PC-9 (cell line): ENCODE data around the gene APBB3. TPM values are rescaled to one million over a fixed set of nuclear protein-coding genes. Genes with fewer than 3 reads are reported as not detected.
A peak's percentile ranks its signal among the peaks of the same experiment; 100 is the strongest.
"Not testable (repeated sequence)": the region's sequence is repeated elsewhere in the genome, so short reads cannot be mapped to it uniquely, and the experiment has no call there.

Experiments used
- BruUV-seq: library from RNA; stranded (reverse); fragments of 400-500 nt; replicated peaks from 2 replicates; lab custom pipeline; 2021; lab: Mats Ljungman, UMichigan
- CTCF ChIA-PET: fragments of 300-600 bp; sonication (Branson Sonifier 250); formaldehyde crosslinking; loops from one replicate; lab custom pipeline; 2022; ENCODE audit warnings: antibody characterized with exemption; lab: Charles Lee
- POLR2A ChIA-PET: fragments of 300-600 bp; sonication (Branson Sonifier 250); formaldehyde crosslinking; loops from one replicate; lab custom pipeline; 2022; ENCODE audit warnings: antibody characterized with exemption; ENCODE audit not compliant: unreplicated experiment; lab: Charles Lee
- DNase-seq, 2 experiments: peaks; one replicate each; pipeline versions ENCODE4 v3.0.0 to v3.0.0-alpha.2; 2015 to 2022; ENCODE audit warnings: mixed read lengths in 1 of 2
- H2AFZ ChIP-seq: fragments of 200-600 bp; sonication (generic); 2 replicates; pipeline ENCODE4 v1.8.1; 2017; ENCODE audit warnings: antibody characterized with exemption
- H3F3A ChIP-seq: fragments of 200-600 bp; sonication (generic); 2 replicates; pipeline ENCODE4 v1.8.1; 2017; ENCODE audit warnings: antibody characterized with exemption, mild to moderate bottlenecking, low read depth; ENCODE audit not compliant: insufficient read depth
- H3K27ac ChIP-seq: fragments of 200-600 bp; sonication (generic); 2 replicates; pipeline ENCODE4 v1.6.1; 2016; ENCODE audit warnings: mixed run types
- H3K27me3 ChIP-seq: fragments of 200-600 bp; sonication (generic); 2 replicates; pipeline ENCODE4 v1.6.1; 2016; ENCODE audit warnings: low read depth, mixed run types; ENCODE audit not compliant: insufficient read depth
- H3K36me3 ChIP-seq: fragments of 200-600 bp; sonication (generic); 2 replicates; pipeline ENCODE4 v1.6.1; 2016; ENCODE audit warnings: low read depth, mixed run types
- H3K4me1 ChIP-seq: fragments of 200-600 bp; sonication (generic); replicated peaks from 2 replicates; pipeline ENCODE4 v1.6.1; 2016; ENCODE audit warnings: mixed run types; ENCODE audit not compliant: insufficient read depth
- H3K4me2 ChIP-seq: fragments of 200-600 bp; sonication (generic); 2 replicates; pipeline ENCODE4 v1.6.1; 2017; ENCODE audit warnings: mixed run types
- H3K4me3 ChIP-seq: fragments of 200-600 bp; sonication (generic); 2 replicates; pipeline ENCODE4 v1.6.1; 2016; ENCODE audit warnings: mixed run types
- H3K79me2 ChIP-seq: fragments of 200-600 bp; sonication (generic); 2 replicates; pipeline ENCODE4 v1.6.1; 2017; ENCODE audit warnings: low read depth, mixed run types
- H3K9me2 ChIP-seq: fragments of 200-600 bp; sonication (generic); 2 replicates; pipeline ENCODE4 v1.8.1; 2017; ENCODE audit warnings: mild to moderate bottlenecking; ENCODE audit not compliant: insufficient read depth
- H3K9me3 ChIP-seq: fragments of 200-600 bp; sonication (generic); 2 replicates; pipeline ENCODE4 v1.8.1; 2016; ENCODE audit warnings: low read depth; ENCODE audit not compliant: insufficient read depth
- H4K20me1 ChIP-seq: fragments of 200-600 bp; sonication (generic); 2 replicates; pipeline ENCODE4 v1.8.1; 2017; ENCODE audit not compliant: insufficient read depth
- EZH2 ChIP-seq: fragments of 200-600 bp; sonication (generic); IDR thresholded peaks from 2 replicates; pipeline ENCODE4 v1.8.0; 2017; ENCODE audit warnings: antibody characterized with exemption, low read depth
- intact Hi-C: fragments of 100-400 bp; cut with micrococcal nuclease; formaldehyde crosslinking; loops from one replicate; pipeline ENCODE4 v1.10.0; 2022; ENCODE audit not compliant: unreplicated experiment
- total RNA-seq: library from RNA; stranded (reverse); gene quantifications from 2 replicates; pipeline ENCODE4 v1.2.3, GENCODE V29; 2021
- TF ChIP-seq, protein P1 (sequence below): fragments of 200-600 bp; sonication (generic); conservative IDR thresholded peaks from 2 replicates; pipeline ENCODE4 v1.6.1; 2017; ENCODE audit warnings: mixed run types, antibody characterized with exemption, mild to moderate bottlenecking, moderate library complexity

Gene APBB3
- total RNA-seq, 1 experiment from 2014 or later, result 26.0 TPM

DNA sequence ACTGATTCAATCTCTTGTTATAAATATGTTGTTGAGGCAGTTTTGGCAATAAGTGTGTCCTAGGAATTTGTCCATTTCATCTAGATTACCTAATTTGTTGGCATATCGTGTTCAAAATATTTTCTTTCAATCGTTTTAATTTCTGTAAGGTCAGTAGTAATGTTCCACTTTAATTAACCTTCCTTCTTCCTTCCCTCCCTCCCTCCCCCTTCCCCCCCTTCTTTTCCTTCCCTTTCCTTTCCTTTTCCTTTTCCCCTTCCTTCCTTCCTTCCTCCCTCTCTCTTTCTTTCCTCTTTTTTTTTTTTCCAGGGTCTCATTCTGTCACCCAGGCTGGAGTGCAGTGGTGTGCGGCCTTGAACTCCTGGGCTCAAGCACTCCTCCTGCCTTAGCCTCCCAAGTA is 41.5 kb upstream of the APBB3 start:
- H3K36me3 ChIP-seq, result no peaks in the 10 kb centered on the region
- no peak overlapping the region for H2AFZ ChIP-seq
- no peaks in the 10 kb centered on the region for H3K9me2 ChIP-seq
- TF ChIP-seq, protein P1, sequence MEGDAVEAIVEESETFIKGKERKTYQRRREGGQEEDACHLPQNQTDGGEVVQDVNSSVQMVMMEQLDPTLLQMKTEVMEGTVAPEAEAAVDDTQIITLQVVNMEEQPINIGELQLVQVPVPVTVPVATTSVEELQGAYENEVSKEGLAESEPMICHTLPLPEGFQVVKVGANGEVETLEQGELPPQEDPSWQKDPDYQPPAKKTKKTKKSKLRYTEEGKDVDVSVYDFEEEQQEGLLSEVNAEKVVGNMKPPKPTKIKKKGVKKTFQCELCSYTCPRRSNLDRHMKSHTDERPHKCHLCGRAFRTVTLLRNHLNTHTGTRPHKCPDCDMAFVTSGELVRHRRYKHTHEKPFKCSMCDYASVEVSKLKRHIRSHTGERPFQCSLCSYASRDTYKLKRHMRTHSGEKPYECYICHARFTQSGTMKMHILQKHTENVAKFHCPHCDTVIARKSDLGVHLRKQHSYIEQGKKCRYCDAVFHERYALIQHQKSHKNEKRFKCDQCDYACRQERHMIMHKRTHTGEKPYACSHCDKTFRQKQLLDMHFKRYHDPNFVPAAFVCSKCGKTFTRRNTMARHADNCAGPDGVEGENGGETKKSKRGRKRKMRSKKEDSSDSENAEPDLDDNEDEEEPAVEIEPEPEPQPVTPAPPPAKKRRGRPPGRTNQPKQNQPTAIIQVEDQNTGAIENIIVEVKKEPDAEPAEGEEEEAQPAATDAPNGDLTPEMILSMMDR, result no peak
- TF ChIP-seq EZH2, result no peak
- H3F3A ChIP-seq, result 0 out of 2 replicates have a peak, but pooled peaks cover 4% of the 10 kb centered on the region
- no peaks in the 10 kb centered on the region for H3K79me2 ChIP-seq
- no peaks in the 10 kb centered on the region for H3K27me3 ChIP-seq
- H3K27ac ChIP-seq, result no peak overlapping the region
- no peaks in the 10 kb centered on the region for H4K20me1 ChIP-seq
- peaks cover 11% of the 10 kb centered on the region for H3K4me1 ChIP-seq
- ChIA-PET CTCF (no interaction called here), POLR2A (interaction anchor here (0.6 kb wide), 1 partner anchor 157 kb away, joined by 10 read pairs; no protein-coding TSS in a partner anchor)
- H3K4me3 ChIP-seq, result no peak overlapping the region
- peaks cover 6% of the 10 kb centered on the region; the same call in 1 of the 2 replicates for H3K9me3 ChIP-seq
- intact Hi-C loops, result no loop called here
- no peak overlapping the region for H3K4me2 ChIP-seq
- DNase-seq, result no peak
- BruUV-seq, result no TSS peak

DNA sequence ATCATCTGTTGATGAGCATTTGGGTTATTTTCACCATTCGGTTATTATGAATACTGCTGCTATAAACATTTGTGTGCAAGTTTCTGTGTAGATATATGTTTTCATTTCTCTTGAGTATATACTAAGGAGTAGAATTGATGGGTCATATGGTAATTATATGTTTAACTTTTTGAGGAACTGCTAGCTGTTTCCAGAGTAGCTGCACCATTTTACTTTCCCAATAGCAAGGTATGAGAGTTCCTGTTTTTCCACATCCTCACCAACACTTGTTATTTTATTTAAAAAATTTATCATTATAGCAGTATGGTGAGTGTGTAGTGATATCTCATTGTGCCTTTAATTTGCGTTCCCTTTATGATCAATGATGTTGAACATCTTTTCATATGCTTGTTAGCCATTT is 39.3 kb upstream of the APBB3 start:
- BruUV-seq, result no TSS peak

DNA sequence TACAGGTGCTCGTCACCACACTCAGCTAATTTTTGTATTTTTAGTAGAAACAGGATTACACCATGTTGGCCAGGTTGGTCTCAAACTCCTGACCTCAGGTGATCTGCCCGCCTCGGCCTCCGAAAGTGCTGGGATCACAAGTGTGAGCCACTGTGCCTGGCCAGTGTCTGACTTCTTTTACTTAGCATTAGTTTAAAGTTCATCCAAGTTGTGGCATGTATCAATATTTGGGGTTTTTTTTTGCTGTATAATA is 39.0 kb upstream of the APBB3 start:
- POLR2A ChIA-PET, CTCF ChIA-PET, H2AFZ ChIP-seq, H3K9me3 ChIP-seq, BruUV-seq, H4K20me1 ChIP-seq, DNase-seq, H3K79me2 ChIP-seq, H3K9me2 ChIP-seq, H3K36me3 ChIP-seq, H3F3A ChIP-seq, H3K4me2 ChIP-seq, H3K4me3 ChIP-seq, H3K27me3 ChIP-seq, H3K27ac ChIP-seq, intact Hi-C loops: not testable (repeated sequence)
- peaks cover 11% of the 10 kb centered on the region for H3K4me1 ChIP-seq

More for the DNA sequence above, 39.3 kb upstream of the APBB3 start:
- Histone ChIP-seq H3K9me2 (no peaks in the 10 kb centered on the region), H3F3A (0 out of 2 replicates have a peak, but pooled peaks cover 4% of the 10 kb centered on the region), H4K20me1 (no peaks in the 10 kb centered on the region), H3K36me3 (no peaks in the 10 kb centered on the region), H3K27me3 (no peaks in the 10 kb centered on the region), H2AFZ (no peak overlapping the region), H3K27ac (no peak overlapping the region), H3K4me3 (no peak overlapping the region), H3K4me1 (peaks cover 11% of the 10 kb centered on the region), H3K79me2 (no peaks in the 10 kb centered on the region), H3K9me3 (peaks cover 6% of the 10 kb centered on the region; the same call in 1 of the 2 replicates), H3K4me2 (no peak overlapping the region)
- CTCF ChIA-PET, result no interaction called here
- no peak for TF ChIP-seq EZH2
- TF ChIP-seq, protein P1, result no peak
- no peak for DNase-seq
- intact Hi-C loops, result no loop called here
- POLR2A ChIA-PET, result no interaction called here

GRCh38 chr5:140602147-140602546 is 37.7 kb upstream of the APBB3 start:
- CTCF ChIA-PET, result no interaction called here
- no peak overlapping the region for H3K4me2 ChIP-seq
- H3K4me3 ChIP-seq, result no peak overlapping the region

More at GRCh38 chr5:140602147-140602546, 37.7 kb upstream of the APBB3 start:
- no peaks in the 10 kb centered on the region for H4K20me1 ChIP-seq
- BruUV-seq, result no TSS peak
- H3K9me3 ChIP-seq, result peaks cover 6% of the 10 kb centered on the region; the same call in 1 of the 2 replicates
- POLR2A ChIA-PET, result no interaction called here
- H3F3A ChIP-seq, result no peaks in the 10 kb centered on the region
- intact Hi-C loops, result no loop called here
- peak overlapping the region; percentile 63; the same call in 1 of the 2 replicates for H3K27ac ChIP-seq
- H3K9me2 ChIP-seq, result no peaks in the 10 kb centered on the region
- TF ChIP-seq, protein P1, result no peak
- TF ChIP-seq EZH2, result no peak
- no peaks in the 10 kb centered on the region for H3K27me3 ChIP-seq
- H2AFZ ChIP-seq, result 0 out of 2 replicates have a peak overlapping the region, but pooled peaks have one; percentile 43
- DNase-seq, result no peak
- H3K36me3 ChIP-seq, result no peaks in the 10 kb centered on the region
- no peaks in the 10 kb centered on the region for H3K79me2 ChIP-seq
- H3K4me1 ChIP-seq, result peaks cover 9% of the 10 kb centered on the region
